H9 (cell line): ENCODE data around the gene DAAM2. TPM values are rescaled to one million over a fixed set of nuclear protein-coding genes. Genes with fewer than 3 reads are reported as not detected.

Experiments
- DNase-seq: peaks from one replicate; pipeline ENCODE4 v3.0.0-alpha.2; 2017
- H2AFZ ChIP-seq: one replicate; pipeline ENCODE4 v1.6.1; 2013; ENCODE audit warnings: mild to moderate bottlenecking, low read length, control low read depth, moderate library complexity
- H2AK5ac ChIP-seq: 2 replicates; pipeline ENCODE4 v1.6.1; 2013; ENCODE audit warnings: low read length, control low read depth, mixed read lengths; ENCODE audit not compliant: insufficient read length
- H2BK120ac ChIP-seq: one replicate; pipeline ENCODE4 v1.6.1; 2013; ENCODE audit warnings: low read depth, mild to moderate bottlenecking, low read length, control low read depth, inconsistent platforms; ENCODE audit not compliant: poor library complexity, severe bottlenecking
- H2BK12ac ChIP-seq: 2 replicates; pipeline ENCODE4 v1.6.1; 2013; ENCODE audit warnings: low read length, control low read depth, mixed read lengths, low read depth; ENCODE audit not compliant: insufficient read length
- H2BK15ac ChIP-seq: 2 replicates; pipeline ENCODE4 v1.6.1; 2013; ENCODE audit warnings: low read depth, low read length, control low read depth
- H2BK20ac ChIP-seq: one replicate; pipeline ENCODE4 v1.6.1; 2013; ENCODE audit warnings: low read depth, mild to moderate bottlenecking, low read length, control low read depth, inconsistent platforms; ENCODE audit not compliant: poor library complexity, severe bottlenecking
- H2BK5ac ChIP-seq: 2 replicates; pipeline ENCODE4 v1.6.1; 2013; ENCODE audit warnings: low read length, control low read depth, mixed read lengths; ENCODE audit not compliant: insufficient read length
- H3K14ac ChIP-seq: 2 replicates; pipeline ENCODE4 v1.6.1; 2013; ENCODE audit warnings: low read length, control low read depth; ENCODE audit not compliant: insufficient read depth
- H3K18ac ChIP-seq: 2 replicates; pipeline ENCODE4 v1.6.1; 2013; ENCODE audit warnings: low read depth, mild to moderate bottlenecking, mixed read lengths, low read length, control low read depth; ENCODE audit not compliant: insufficient read length
- H3K23ac ChIP-seq: 2 replicates; pipeline ENCODE4 v1.6.1; 2013; ENCODE audit warnings: low read length, control low read depth, mixed read lengths, low read depth; ENCODE audit not compliant: insufficient read length
- H3K23me2 ChIP-seq: 2 replicates; pipeline ENCODE4 v1.6.1; 2013; ENCODE audit warnings: low read depth, mild to moderate bottlenecking, mixed read lengths, low read length, control low read depth; ENCODE audit not compliant: insufficient read length, poor library complexity, severe bottlenecking
- H3K27ac ChIP-seq: 2 replicates; pipeline ENCODE4 v1.5.1; 2013; ENCODE audit warnings: low read length, control low read depth, mixed read lengths, low read depth; ENCODE audit not compliant: insufficient read length
- H3K27me3 ChIP-seq: 2 replicates; pipeline ENCODE4 v1.6.1; 2013; ENCODE audit warnings: low read length, control low read depth, inconsistent platforms; ENCODE audit not compliant: insufficient read depth
- H3K4ac ChIP-seq: 2 replicates; pipeline ENCODE4 v1.6.1; 2013; ENCODE audit warnings: low read depth, mild to moderate bottlenecking, control low read depth, inconsistent platforms, low read length, moderate library complexity
- H3K4me1 ChIP-seq: 2 replicates; pipeline ENCODE4 v1.6.1; 2013; ENCODE audit warnings: low read length, control low read depth, inconsistent platforms; ENCODE audit not compliant: insufficient read depth
- H3K4me2 ChIP-seq: 2 replicates; pipeline ENCODE4 v1.6.1; 2013; ENCODE audit warnings: low read length, control low read depth, mixed read lengths; ENCODE audit not compliant: insufficient read length, insufficient read depth
- H3K56ac ChIP-seq: 2 replicates; pipeline ENCODE4 v1.6.1; 2013; ENCODE audit warnings: low read depth, mild to moderate bottlenecking, mixed read lengths, low read length, control low read depth; ENCODE audit not compliant: insufficient read length
- H3K79me1 ChIP-seq: 2 replicates; pipeline ENCODE4 v1.6.1; 2013; ENCODE audit warnings: low read depth, mild to moderate bottlenecking, moderate library complexity, low read length, control low read depth, inconsistent platforms; ENCODE audit not compliant: insufficient read depth, poor library complexity, severe bottlenecking
- H3K79me2 ChIP-seq: 2 replicates; pipeline ENCODE4 v1.6.1; 2013; ENCODE audit warnings: low read length, control low read depth, inconsistent platforms; ENCODE audit not compliant: insufficient read depth
- H3K9ac ChIP-seq: 2 replicates; pipeline ENCODE4 v1.6.1; 2013; ENCODE audit warnings: low read length, control low read depth, mixed read lengths; ENCODE audit not compliant: insufficient read length; ENCODE audit errors: extremely low read depth
- H3K9me3 ChIP-seq: one replicate; pipeline ENCODE4 v1.6.1; 2013; ENCODE audit warnings: low read depth, low read length, inconsistent platforms; ENCODE audit not compliant: control insufficient read depth
- H3T11ph ChIP-seq: one replicate; pipeline ENCODE4 v1.6.1; 2013; ENCODE audit warnings: mild to moderate bottlenecking, low read length, control low read depth, inconsistent platforms
- H4K20me1 ChIP-seq: one replicate; pipeline ENCODE4 v1.6.1; 2013; ENCODE audit not compliant: control insufficient read depth, insufficient read length, insufficient read depth
- H4K5ac ChIP-seq: 2 replicates; pipeline ENCODE4 v1.6.1; 2013; ENCODE audit warnings: low read depth, mild to moderate bottlenecking, mixed read lengths, low read length, control low read depth; ENCODE audit not compliant: insufficient read length
- H4K8ac ChIP-seq: replicated peaks from 2 replicates; pipeline ENCODE4 v1.6.1; 2013; ENCODE audit warnings: low read length, control low read depth, mixed read lengths, low read depth; ENCODE audit not compliant: insufficient read length
- H4K91ac ChIP-seq: 2 replicates; pipeline ENCODE4 v1.6.1; 2013; ENCODE audit warnings: low read depth, mild to moderate bottlenecking, moderate library complexity, mixed read lengths, low read length, control low read depth; ENCODE audit not compliant: insufficient read length
- H3K27ac Mint-ChIP-seq, 3 experiments: 2 replicates in 2 of 3; 3 replicates in 1 of 3; pipeline ENCODE4 v1.8.0; 2020 to 2021; ENCODE audit warnings: mixed read lengths in 3 of 3, mild to moderate bottlenecking in 1 of 3, moderate library complexity in 1 of 3
- H3K27me3 Mint-ChIP-seq: 2 replicates; pipeline ENCODE4 v1.8.0; 2021; ENCODE audit warnings: low read depth, mild to moderate bottlenecking, moderate library complexity, mixed read lengths
- H3K36me3 Mint-ChIP-seq, 3 experiments: 2 replicates in 2 of 3; 3 replicates in 1 of 3; pipeline ENCODE4 v1.8.0; 2020 to 2021; ENCODE audit warnings: low read depth in 3 of 3, mixed read lengths in 3 of 3; ENCODE audit not compliant: insufficient read depth in 1 of 3
- H3K4me1 Mint-ChIP-seq, 2 experiments: 2 replicates each; pipeline ENCODE4 v1.8.0; 2020; ENCODE audit warnings: mixed read lengths in 2 of 2
- H3K4me3 Mint-ChIP-seq, 2 experiments: 2 replicates in 1 of 2; 3 replicates in 1 of 2; pipeline ENCODE4 v1.8.0; 2020 to 2021; ENCODE audit warnings: mild to moderate bottlenecking in 2 of 2, mixed read lengths in 2 of 2, moderate library complexity in 1 of 2
- H3K9me3 Mint-ChIP-seq, 2 experiments: 2 replicates in 1 of 2; 3 replicates in 1 of 2; pipeline ENCODE4 v1.8.0; 2020; ENCODE audit warnings: mild to moderate bottlenecking in 2 of 2, mixed read lengths in 2 of 2, moderate library complexity in 1 of 2
- CTCF ChIP-seq: fragments of 200-600 bp; sonication (generic); conservative IDR thresholded peaks from 3 replicates; pipeline ENCODE4 v1.8.0; 2021; ENCODE audit warnings: antibody characterized with exemption, mild to moderate bottlenecking
- WGBS: extraction: QIAGEN DNeasy Blood & Tissue Kit; methylation state at CpG from one replicate; pipeline ENCODE4 v1.1.7; 2013; ENCODE audit warnings: missing lambda C conversion rate, low lambda C conversion rate, mixed read lengths; ENCODE audit not compliant: insufficient read length; ENCODE audit errors: extremely low coverage; 5-methylcytosine and 5-hydroxymethylcytosine counted together
- total RNA-seq: library from RNA; stranded (reverse); gene quantifications from 2 replicates; pipeline ENCODE4 v1.2.1, GENCODE V29; 2021

Gene DAAM2
- total RNA-seq, 1 experiment from 2014 or later, result 1.1 TPM

- no peak overlapping the region for H2BK20ac ChIP-seq
- no CpG with 5 or more reads among the region's 13 CpGs for WGBS
- no peaks in the 10 kb centered on the region for H3K23me2 ChIP-seq
Measured at GRCh38 chr6:39906318-39906761, 114.2 kb downstream of the DAAM2 start.

More at GRCh38 chr6:39906318-39906761, 114.2 kb downstream of the DAAM2 start:
- Histone ChIP-seq H3K56ac (no peak overlapping the region), H3K18ac (no peak overlapping the region), H3K27me3 (no peaks in the 10 kb centered on the region; the same call in 1 of the 2 replicates), H3K4me2 (no peak overlapping the region), H2BK15ac (no peak overlapping the region), H4K91ac (no peak overlapping the region), H3T11ph (no peak overlapping the region), H3K4ac (no peak overlapping the region), H3K9ac (no peak overlapping the region), H4K5ac (no peak overlapping the region), H2BK120ac (no peak overlapping the region), H2BK5ac (no peak overlapping the region), H2AFZ (no peak overlapping the region), H3K79me2 (no peaks in the 10 kb centered on the region; the same call in 1 of the 2 replicates), H2AK5ac (no peak overlapping the region), H4K8ac (no peak overlapping the region), H3K4me1 (no peaks in the 10 kb centered on the region), H3K79me1 (no peaks in the 10 kb centered on the region), H2BK12ac (no peak overlapping the region), H3K23ac (no peak overlapping the region), H3K14ac (no peak overlapping the region), H3K27ac (no peak overlapping the region), H3K9me3 (no peaks in the 10 kb centered on the region), H4K20me1 (no peaks in the 10 kb centered on the region)
- peaks cover 26 to 28% (median 27%) of the 10 kb centered on the region in 3 experiments for H3K36me3 Mint-ChIP-seq
- no peak for DNase-seq
- H3K4me3 Mint-ChIP-seq, result no peak overlapping the region
- H3K9me3 Mint-ChIP-seq, result no peaks in the 10 kb centered on the region
- peaks cover 2% of the 10 kb centered on the region; the same call in 1 of the 2 replicates for H3K27me3 Mint-ChIP-seq
- H3K4me1 Mint-ChIP-seq, result peaks cover 5 to 6% of the 10 kb centered on the region in 2 experiments; a peak in 2 of 4 replicates
- TF ChIP-seq CTCF, result no peak
- no peak overlapping the region for H3K27ac Mint-ChIP-seq
